Measurements from ENCODE around the gene SLC22A23.
A peak's percentile ranks its signal among the peaks of the same experiment; 100 is the strongest.

The SLC22A23 gene

GRCh38 chr6:3296078-3296477, 160.8 kb downstream of the SLC22A23 start:
- H3K4me3 ChIP-seq (ENCODE audit: low read length) = no peak overlapping the region
- TF ChIP-seq, protein P1, sequence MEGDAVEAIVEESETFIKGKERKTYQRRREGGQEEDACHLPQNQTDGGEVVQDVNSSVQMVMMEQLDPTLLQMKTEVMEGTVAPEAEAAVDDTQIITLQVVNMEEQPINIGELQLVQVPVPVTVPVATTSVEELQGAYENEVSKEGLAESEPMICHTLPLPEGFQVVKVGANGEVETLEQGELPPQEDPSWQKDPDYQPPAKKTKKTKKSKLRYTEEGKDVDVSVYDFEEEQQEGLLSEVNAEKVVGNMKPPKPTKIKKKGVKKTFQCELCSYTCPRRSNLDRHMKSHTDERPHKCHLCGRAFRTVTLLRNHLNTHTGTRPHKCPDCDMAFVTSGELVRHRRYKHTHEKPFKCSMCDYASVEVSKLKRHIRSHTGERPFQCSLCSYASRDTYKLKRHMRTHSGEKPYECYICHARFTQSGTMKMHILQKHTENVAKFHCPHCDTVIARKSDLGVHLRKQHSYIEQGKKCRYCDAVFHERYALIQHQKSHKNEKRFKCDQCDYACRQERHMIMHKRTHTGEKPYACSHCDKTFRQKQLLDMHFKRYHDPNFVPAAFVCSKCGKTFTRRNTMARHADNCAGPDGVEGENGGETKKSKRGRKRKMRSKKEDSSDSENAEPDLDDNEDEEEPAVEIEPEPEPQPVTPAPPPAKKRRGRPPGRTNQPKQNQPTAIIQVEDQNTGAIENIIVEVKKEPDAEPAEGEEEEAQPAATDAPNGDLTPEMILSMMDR (conservative IDR thresholded peaks at IDR 0.05; ENCODE audit: low read depth, low read length) = no peak
- DNase-seq (ENCODE audit: low read depth) = no peak

- DNase-seq (ENCODE audit: low read depth) = no peak
- H3K4me3 ChIP-seq (ENCODE audit: low read length) = no peak overlapping the region
- TF ChIP-seq, protein P1 (conservative IDR thresholded peaks at IDR 0.05; ENCODE audit: low read depth, low read length) = peak; percentile 44
Measured at GRCh38 chr6:3294921-3295871, 161.7 kb downstream of the SLC22A23 start.

DNA sequence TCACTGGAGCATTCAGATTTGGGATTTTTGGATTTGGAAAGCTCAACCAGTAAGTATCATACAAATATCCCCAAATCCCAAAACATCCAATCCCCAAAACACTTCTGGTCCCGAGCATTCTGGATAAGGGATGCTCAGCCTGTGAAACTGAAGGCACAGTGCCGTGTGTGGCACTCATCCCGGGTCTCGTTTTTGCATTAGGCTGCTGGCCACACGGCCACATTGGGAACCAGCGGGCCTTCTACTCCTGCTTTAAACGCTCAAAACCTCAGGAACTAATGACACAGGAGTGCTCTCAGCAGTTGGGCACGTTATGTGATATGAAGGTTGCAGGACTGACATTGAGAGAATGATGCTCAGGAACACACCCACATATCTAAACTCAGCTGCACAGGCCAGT, 162.5 kb downstream of the SLC22A23 start:
- H3K4me3 ChIP-seq (ENCODE audit: low read length) = no peak overlapping the region
- TF ChIP-seq, protein P1 (conservative IDR thresholded peaks at IDR 0.05; ENCODE audit: low read depth, low read length) = no peak
- no peak for DNase-seq (ENCODE audit: low read depth)

- TF ChIP-seq, protein P1 (conservative IDR thresholded peaks at IDR 0.05; ENCODE audit: low read depth, low read length) = no peak
- no peak overlapping the region for H3K4me3 ChIP-seq (ENCODE audit: low read length)
- no peak for DNase-seq (ENCODE audit: low read depth)
Measured at GRCh38 chr6:3293271-3294155, 163.3 kb downstream of the SLC22A23 start.

DNA sequence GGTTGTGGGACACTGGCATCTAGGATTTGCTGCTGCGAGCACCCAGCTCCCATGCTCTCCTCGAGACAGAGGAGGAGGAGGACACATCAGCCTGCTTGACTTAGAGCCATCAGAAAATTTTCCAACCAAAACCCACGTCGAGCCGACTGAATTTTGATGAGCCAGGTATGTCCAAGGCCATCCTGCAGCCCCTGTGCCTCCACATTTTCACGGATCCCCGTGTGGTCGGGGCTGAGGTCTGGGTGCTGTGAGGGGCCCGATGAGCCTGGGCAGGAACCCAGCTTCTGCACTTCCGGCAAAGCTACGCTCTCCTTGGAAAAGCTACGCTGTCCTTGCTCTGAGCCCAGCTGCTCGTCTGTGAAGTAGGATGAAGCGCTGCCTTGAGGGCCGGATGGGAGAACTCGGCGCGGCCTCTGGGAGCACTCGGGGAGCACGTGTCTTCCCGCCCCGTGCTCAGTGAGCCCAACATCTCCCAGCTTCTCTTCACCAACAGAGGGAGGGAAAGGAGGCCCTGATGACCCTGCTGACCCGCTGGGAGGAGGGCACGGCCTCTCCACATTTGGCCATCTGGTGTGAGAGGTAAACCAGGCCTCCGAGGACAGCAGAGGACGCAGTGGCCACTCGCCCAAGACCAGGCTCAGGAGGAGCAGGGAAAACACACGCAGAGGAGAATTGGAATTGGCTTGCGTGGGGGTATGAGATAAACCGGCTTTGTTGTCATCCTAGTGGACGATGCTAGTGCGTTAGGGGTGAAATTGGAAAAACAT, 164.2 kb downstream of the SLC22A23 start:
- TF ChIP-seq, protein P1 (conservative IDR thresholded peaks at IDR 0.05; ENCODE audit: low read depth, low read length) = no peak
- no peak overlapping the region for H3K4me3 ChIP-seq (ENCODE audit: low read length)
- no peak for DNase-seq (ENCODE audit: low read depth)

DNA sequence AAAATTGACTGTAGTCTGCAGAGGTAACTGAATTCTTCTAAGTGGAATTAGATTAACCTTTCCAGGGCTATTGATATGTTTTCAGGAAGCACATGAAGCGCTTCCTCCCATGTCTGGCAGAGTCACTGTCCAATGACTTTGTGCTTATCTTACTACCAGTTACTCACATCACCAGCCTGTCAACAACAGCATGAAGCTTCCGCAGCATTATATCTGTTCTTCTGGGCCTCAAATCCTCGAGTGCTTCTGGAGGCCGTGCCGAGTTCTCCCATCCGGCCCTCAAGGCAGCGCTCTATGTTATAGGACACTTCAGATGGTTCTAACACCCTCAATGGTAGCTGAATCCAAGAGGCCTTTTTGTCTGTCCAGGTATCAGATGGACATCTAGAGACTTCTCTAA, 164.9 kb downstream of the SLC22A23 start:
- TF ChIP-seq, protein P1 (conservative IDR thresholded peaks at IDR 0.05; ENCODE audit: low read depth, low read length) = no peak
- DNase-seq (ENCODE audit: low read depth) = no peak

More for the DNA sequence above, 164.9 kb downstream of the SLC22A23 start:
- H3K4me3 ChIP-seq (ENCODE audit: low read length) = no peak overlapping the region

Data from retinal pigment epithelial cell (primary cell).